H1 (cell line): ENCODE results near the gene EIF4E2. TPM values are rescaled to one million over a fixed set of nuclear protein-coding genes. Genes with fewer than 3 reads are reported as not detected.

Source experiments
- USF2 ChIP-seq: IDR thresholded peaks from 2 replicates; pipeline ENCODE4 v1.6.1; 2011; ENCODE audit warnings: low read length, improper control_type of control experiment
- polyA plus RNA-seq, 7 experiments: library from polyadenylated mRNA; depleted of rRNA in 3 of 7; stranded (reverse) in 5 of 7; unstranded in 2 of 7; fragments of >200 nt in 5 of 7; fragments of 200-250 nt in 2 of 7; gene quantifications; 1 replicate in 5 of 7; 2 replicates in 1 of 7; 4 replicates in 1 of 7; pipeline versions ENCODE4 v1.2.1 to v1.2.3, GENCODE V29; 2011 to 2013; ENCODE audit warnings: missing spikeins in 2 of 7, mixed read lengths in 2 of 7
- total RNA-seq: library from RNA; stranded (reverse); fragmentation: NEBNext Ultra II Directional; extraction: Animal tissue kit (Norgen Biotek cat#: 25700); gene quantifications from 2 replicates; pipeline ENCODE4 v1.2.1, GENCODE V29; 2021

The EIF4E2 gene
- total and polyA plus RNA-seq, 2 of the 8 experiments (the other 6 are each of a cell fraction or from before 2014, with no cell fraction given) = 39.4 to 114 TPM

GRCh38 chr2:232537499-232537898, 13.0 kb upstream of the EIF4E2 start (continued):
- no peak for TF ChIP-seq USF2
